HG03520 (cell line): ENCODE results near the gene RIN2.

ENCODE experiments used
- ATAC-seq: cut with Tn5 transposase; IDR thresholded peaks from one replicate; pipeline ENCODE4 v1.9.1; 2021; ENCODE audit warnings: mild to moderate bottlenecking, moderate library complexity; ENCODE audit not compliant: unreplicated experiment

RIN2 gene

DNA sequence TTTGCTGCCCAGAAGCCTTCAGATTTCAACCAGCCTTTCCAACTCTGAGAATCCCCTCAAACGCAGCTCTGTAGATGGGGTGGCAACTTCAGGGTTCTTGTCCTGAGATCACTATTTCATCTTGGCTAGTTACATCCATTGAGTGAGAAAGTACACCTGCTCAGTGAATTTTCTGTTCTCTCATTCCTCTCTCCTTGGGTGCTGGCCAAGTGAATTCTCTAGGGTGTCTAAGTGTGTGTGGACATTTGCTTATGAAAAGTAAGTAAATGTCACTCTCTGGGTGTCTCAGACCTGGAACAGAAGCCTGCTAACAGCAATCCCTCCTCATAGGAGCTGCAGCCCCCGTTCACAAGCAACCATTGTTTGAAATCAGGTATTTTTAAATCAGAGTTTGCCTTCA lies 3.8 kb downstream of the RIN2 start:
- no peak for ATAC-seq

GRCh38 chr20:19764207-19764606 lies 6.1 kb downstream of the RIN2 start:
- ATAC-seq: no peak

GRCh38 chr20:19765266-19765665 lies 7.2 kb downstream of the RIN2 start:
- no peak for ATAC-seq

DNA sequence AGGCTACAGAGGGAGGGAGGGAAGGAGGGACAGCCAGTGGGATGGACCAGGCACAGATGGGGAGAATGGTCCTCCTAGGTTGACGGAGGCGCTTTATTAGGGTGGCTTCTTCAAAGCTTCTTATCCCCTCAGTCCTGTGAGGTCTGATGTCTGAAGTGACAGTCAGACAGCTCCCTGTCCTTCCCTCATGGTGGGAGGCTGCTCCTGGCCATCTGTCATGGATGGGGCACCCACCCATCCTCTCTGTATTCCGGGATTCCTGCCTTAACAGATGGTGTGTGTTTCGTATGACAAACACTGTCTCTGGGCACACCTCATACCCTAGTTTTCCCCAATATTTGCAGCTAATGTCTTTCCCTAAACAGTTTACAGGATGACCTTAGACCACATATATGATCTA lies 7.9 kb downstream of the RIN2 start:
- ATAC-seq: no peak

DNA sequence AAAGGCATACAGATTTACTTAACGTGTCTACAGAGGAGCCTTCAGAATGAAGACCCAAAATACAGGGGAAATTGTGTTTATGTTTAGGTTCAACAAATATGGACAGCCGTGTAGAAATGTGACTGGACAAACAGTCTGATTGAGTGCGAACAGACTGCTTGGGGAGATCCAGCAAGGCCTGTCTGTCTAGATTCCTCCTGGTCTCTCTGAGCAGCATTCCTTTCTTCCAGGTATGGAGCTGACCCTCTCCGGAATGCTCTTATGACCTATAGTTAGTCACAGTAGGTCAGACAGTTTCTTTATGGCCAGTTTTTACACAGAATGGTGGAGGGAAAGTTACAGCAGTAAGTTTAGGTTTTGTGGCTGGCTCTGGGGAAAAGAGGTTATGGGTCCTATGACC lies 9.0 kb downstream of the RIN2 start:
- ATAC-seq: no peak

- no peak for ATAC-seq
These were observed 10.3 kb downstream of the RIN2 start for GRCh38 chr20:19768325-19768842.

DNA sequence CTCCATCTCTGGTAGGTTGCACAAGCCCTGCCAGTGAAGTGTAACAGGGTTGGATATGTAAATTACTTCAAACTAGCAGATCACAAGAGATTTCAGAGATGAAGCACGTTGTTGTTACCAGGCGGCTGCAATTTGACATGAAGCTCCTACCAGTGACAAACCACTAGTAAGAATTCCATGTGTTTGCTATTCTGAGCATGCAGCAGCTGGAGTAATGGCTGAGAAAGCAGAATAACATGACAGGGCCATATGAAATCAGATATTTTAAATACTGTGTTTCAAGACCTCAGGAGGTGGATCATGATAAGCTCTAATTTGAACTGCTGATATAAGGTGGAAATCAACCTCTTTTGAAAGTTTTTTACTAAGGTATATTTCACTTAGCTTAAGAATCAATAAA lies 11.4 kb downstream of the RIN2 start:
- ATAC-seq: no peak

DNA sequence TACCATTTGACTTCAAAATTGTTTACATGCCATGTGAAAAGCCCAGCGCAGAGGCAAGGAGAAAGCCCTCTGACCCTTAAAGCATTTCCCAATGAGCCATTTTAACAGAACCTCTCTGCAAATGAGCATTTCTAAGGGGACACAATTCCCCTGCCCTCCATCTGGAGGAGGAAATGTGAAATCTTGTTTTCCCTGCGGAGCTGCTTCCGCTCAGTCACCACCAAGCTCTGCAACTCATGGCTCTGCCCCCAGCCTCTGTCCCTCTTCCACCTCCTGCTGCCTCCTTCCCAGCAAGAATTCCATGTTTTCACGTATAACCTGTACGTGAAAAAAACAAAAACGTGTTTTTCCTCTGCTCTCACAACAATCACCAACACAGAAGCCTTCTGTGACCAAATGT lies 12.3 kb downstream of the RIN2 start:
- ATAC-seq: no peak

DNA sequence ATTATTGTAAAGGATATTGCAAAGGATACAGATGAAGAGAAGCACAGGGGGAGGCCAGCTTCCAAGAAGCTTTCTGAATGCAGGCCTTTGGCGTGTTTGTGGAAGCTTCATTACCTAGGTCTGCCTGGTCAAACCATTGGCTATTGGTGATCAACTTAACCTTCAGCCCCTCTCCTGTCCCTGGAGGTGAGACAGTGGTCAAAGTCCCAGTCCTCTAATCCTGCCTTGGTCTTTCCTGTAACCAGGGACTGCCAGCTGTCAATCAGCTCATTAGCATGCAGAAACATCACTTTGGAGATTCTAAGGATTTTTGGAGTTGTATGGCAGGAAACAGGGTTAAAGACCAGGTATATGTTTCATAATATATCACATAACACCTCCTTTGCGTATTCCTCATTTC lies 13.0 kb downstream of the RIN2 start:
- ATAC-seq: no peak

- ATAC-seq: no peak
These were observed 15.4 kb downstream of the RIN2 start for GRCh38 chr20:19773471-19773870.

DNA sequence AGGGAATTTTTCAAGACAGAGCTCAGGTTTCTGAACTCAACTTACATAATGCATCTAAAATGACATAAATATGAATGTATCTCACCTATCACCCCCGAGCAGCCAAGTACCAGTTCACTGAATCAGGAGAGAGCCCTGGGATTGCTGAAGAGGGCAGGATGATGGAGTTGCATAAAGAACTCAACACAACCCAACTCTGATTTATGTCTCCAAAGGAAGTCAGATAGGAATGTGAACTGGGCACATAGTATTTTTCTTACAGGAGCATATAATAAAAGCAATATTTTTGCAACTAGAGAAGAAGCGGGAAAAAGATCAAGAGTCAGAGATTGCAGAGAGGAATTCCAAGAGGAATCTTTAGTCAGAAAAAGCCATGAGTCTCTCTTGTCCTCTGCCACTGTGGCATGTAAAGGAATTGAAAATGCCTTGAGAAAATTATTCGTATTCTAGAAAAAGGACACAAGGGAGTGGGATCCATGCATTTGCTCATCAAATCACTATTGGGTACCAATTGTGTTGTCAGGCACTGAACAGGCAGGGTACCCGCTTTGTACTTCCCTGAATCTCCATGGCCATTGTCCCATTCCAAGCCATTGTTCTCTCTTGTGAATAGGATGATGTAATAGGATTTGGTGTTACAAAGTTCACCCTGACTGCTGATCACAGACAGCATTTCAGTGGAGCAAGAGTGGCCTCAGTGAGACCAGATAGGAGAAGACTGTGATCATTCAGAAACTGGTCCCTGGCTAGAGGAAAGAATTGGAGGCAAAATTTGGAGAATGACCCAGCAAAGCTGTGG lies 16.3 kb downstream of the RIN2 start:
- no peak for ATAC-seq

- no peak for ATAC-seq
These were observed 17.5 kb downstream of the RIN2 start for GRCh38 chr20:19775353-19776253.

DNA sequence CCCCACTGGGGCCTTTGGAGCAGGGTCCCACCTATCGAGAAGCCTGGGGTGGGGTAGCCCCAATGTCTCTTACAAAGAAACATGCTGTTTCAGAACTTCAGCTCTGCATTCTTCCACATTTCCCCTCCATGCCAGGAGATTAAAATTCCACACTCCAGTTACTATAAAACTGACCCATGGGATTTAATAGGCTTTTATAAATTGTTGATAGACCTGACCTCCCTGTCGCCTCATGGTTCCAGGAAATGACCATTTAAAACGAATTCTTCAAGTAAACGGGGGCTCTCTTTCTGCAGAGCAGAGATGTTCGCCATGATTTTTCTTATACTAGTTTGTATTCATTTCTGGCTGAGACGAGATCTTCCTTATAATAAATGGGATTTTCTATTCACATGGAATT lies 19.3 kb downstream of the RIN2 start:
- ATAC-seq: no peak

DNA sequence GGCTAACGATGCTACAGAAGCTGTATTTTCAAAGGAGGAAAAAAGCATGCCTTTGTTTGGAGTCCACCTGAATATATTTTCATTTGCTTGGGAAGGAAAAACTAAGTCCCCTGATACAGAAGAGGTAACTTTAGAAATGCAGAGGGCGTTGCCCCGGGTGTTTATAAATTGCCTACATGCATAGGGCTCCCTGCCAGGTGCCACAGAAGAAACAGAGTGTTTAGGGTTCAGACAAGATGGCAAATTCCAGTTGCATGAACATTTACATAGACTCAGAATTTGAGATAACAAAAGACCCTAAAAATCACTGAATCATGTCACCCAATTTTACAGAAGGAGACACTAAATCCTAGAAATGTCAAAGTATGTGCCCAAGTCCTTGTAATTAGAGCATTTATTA lies 19.9 kb downstream of the RIN2 start:
- no peak for ATAC-seq

GRCh38 chr20:19778404-19778803 lies 20.3 kb downstream of the RIN2 start:
- no peak for ATAC-seq

GRCh38 chr20:19779634-19780033 lies 21.6 kb downstream of the RIN2 start:
- ATAC-seq: peak; percentile 89

- ATAC-seq: no peak
These were observed 22.2 kb downstream of the RIN2 start for GRCh38 chr20:19780261-19780660.

GRCh38 chr20:19781235-19781634 lies 23.2 kb downstream of the RIN2 start:
- ATAC-seq: no peak

- no peak for ATAC-seq
These were observed 24.6 kb downstream of the RIN2 start for GRCh38 chr20:19782669-19783068.

- ATAC-seq: no peak
These were observed 25.9 kb downstream of the RIN2 start for GRCh38 chr20:19783966-19784401.

- no peak for ATAC-seq
These were observed 26.6 kb downstream of the RIN2 start for GRCh38 chr20:19784511-19785172.
